DOHH2 (cell line): ENCODE results near the gene RBKS.

Experiments used
- H3F3A ChIP-seq: fragments of 200-600 bp; sonication (generic), shearing (Covaris generic); 2 replicates; pipeline ENCODE4 v1.6.0; 2016; ENCODE audit warnings: antibody characterized with exemption, mild to moderate bottlenecking; ENCODE audit not compliant: control insufficient read depth, insufficient read depth
- H3K27ac ChIP-seq: fragments of 200-600 bp; sonication (generic); 2 replicates; pipeline ENCODE4 v1.5.1; 2014; ENCODE audit warnings: low read depth, mild to moderate bottlenecking, low read length, moderate library complexity
- H3K27me3 ChIP-seq: fragments of 200-600 bp; sonication (generic); 2 replicates; pipeline ENCODE4 v1.6.1; 2014; ENCODE audit warnings: mild to moderate bottlenecking, low read length, mixed read lengths; ENCODE audit not compliant: control insufficient read depth
- H3K36me3 ChIP-seq: fragments of 200-600 bp; sonication (generic); 2 replicates; pipeline ENCODE4 v1.6.1; 2014; ENCODE audit warnings: mild to moderate bottlenecking, low read length, moderate library complexity, mixed read lengths; ENCODE audit not compliant: control insufficient read depth
- H3K4me1 ChIP-seq: fragments of 200-600 bp; sonication (generic); 2 replicates; pipeline ENCODE4 v1.6.1; 2014; ENCODE audit warnings: mild to moderate bottlenecking, low read length, mixed read lengths; ENCODE audit not compliant: control insufficient read depth
- H3K4me2 ChIP-seq: fragments of 200-600 bp; sonication (generic); 2 replicates; pipeline ENCODE4 v1.6.0; 2014; ENCODE audit warnings: mild to moderate bottlenecking, low read length, moderate library complexity
- H3K4me3 ChIP-seq: fragments of 200-600 bp; sonication (generic); 2 replicates; pipeline ENCODE4 v1.5.1; 2014; ENCODE audit warnings: mild to moderate bottlenecking, low read length, mixed read lengths
- H3K79me2 ChIP-seq: fragments of 200-600 bp; sonication (generic); 2 replicates; pipeline ENCODE4 v1.6.1; 2014; ENCODE audit warnings: mild to moderate bottlenecking, low read length, mixed read lengths; ENCODE audit not compliant: control insufficient read depth
- H3K9me2 ChIP-seq: fragments of 200-600 bp; sonication (generic); replicated peaks from 2 replicates; pipeline ENCODE4 v1.6.1; 2014; ENCODE audit warnings: mild to moderate bottlenecking, low read length, mixed read lengths; ENCODE audit not compliant: control insufficient read depth
- H3K9me3 ChIP-seq: fragments of 200-600 bp; sonication (generic); 2 replicates; pipeline ENCODE4 v1.6.1; 2014; ENCODE audit warnings: antibody characterized with exemption, low read length, mixed read lengths; ENCODE audit not compliant: control insufficient read depth, insufficient read depth
- H4K20me1 ChIP-seq: fragments of 200-600 bp; sonication (generic); 2 replicates; pipeline ENCODE4 v1.6.0; 2014; ENCODE audit warnings: low read depth, mild to moderate bottlenecking, antibody characterized with exemption, low read length, moderate library complexity; ENCODE audit not compliant: control insufficient read depth, insufficient read depth
- EZH2phosphoT487 ChIP-seq: fragments of 200-600 bp; sonication (generic); IDR thresholded peaks from 2 replicates; pipeline ENCODE4 v1.6.1; 2017; ENCODE audit warnings: borderline replicate concordance, mild to moderate bottlenecking, antibody characterized with exemption, low read length, moderate library complexity, mixed read lengths
- TF ChIP-seq, protein P1 (sequence below): fragments of 200-600 bp; sonication (generic); IDR thresholded peaks from one replicate; pipeline ENCODE4 v1.5.1; 2014; ENCODE audit warnings: antibody characterized with exemption, mild to moderate bottlenecking, low read depth, low read length; ENCODE audit not compliant: poor library complexity, severe bottlenecking

The RBKS gene

DNA sequence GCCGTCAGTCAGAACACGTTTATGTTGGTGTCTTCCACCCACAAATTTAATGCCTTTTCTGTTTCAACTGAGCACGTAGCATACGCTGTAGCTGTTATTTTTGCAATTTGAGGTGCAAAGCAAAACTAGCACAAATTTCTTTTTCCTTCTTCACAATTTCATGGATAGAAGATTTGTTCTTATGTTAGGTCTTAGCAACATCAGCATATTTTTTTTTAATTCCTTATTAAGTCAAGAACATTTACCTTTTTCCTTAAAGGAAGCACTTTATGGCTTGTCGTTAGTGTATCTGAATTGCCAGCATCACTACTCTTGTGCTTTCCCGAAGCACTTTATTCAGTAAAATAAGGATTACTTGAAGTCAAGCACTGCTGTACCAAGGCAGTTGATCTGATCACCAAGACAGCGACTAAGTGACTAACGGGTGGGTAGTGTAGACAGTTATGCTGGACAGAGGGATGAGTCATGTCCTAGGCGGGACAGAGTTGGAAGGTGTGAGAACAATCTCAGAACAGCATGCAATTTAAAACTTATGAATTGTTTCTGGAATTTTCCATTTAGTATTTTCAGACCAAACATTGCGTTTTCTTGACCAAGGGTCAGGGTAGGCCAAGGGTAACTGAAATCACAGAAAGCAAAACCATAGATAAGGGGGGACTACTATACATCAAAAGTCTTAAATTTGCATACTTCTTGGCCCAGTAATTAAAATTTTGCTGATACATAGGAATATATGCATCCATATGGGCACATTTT is 13.6 kb upstream of the RBKS start:
- Histone ChIP-seq H3K27ac (no peak overlapping the region), H3K36me3 (peaks cover 14% of the 10 kb centered on the region)
- TF ChIP-seq EZH2phosphoT487 = no peak
- TF ChIP-seq, protein P1, sequence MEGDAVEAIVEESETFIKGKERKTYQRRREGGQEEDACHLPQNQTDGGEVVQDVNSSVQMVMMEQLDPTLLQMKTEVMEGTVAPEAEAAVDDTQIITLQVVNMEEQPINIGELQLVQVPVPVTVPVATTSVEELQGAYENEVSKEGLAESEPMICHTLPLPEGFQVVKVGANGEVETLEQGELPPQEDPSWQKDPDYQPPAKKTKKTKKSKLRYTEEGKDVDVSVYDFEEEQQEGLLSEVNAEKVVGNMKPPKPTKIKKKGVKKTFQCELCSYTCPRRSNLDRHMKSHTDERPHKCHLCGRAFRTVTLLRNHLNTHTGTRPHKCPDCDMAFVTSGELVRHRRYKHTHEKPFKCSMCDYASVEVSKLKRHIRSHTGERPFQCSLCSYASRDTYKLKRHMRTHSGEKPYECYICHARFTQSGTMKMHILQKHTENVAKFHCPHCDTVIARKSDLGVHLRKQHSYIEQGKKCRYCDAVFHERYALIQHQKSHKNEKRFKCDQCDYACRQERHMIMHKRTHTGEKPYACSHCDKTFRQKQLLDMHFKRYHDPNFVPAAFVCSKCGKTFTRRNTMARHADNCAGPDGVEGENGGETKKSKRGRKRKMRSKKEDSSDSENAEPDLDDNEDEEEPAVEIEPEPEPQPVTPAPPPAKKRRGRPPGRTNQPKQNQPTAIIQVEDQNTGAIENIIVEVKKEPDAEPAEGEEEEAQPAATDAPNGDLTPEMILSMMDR = no peak

DNA sequence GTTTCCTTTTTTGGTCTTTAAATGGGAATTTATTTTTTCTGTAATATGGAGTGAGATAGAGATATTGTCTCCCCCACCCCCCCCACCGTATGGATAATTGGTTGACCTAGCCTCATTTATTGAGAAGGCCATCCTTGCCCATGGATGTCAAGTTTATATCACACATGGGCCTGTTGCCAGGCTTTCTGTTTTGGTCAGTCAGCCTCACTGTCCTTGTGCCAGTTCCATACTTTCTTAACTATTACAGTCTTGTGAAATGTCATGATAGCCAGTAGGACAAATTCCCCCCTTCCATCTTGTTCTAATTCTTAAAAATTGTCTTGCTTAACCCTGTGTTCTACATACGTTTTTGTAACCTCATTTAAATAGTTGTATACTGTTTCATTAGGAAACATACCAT is 12.8 kb upstream of the RBKS start:
- no peak for TF ChIP-seq EZH2phosphoT487
- TF ChIP-seq, protein P1 = no peak
- no peak overlapping the region for H3K4me3 ChIP-seq
- H3K27me3 ChIP-seq = no peaks in the 10 kb centered on the region
- no peaks in the 10 kb centered on the region for H4K20me1 ChIP-seq
- H3K27ac ChIP-seq = no peak overlapping the region
- H3K4me2 ChIP-seq = no peak overlapping the region
- H3F3A ChIP-seq = no peaks in the 10 kb centered on the region
- peaks cover 3% of the 10 kb centered on the region for H3K4me1 ChIP-seq
- no peaks in the 10 kb centered on the region for H3K79me2 ChIP-seq
- peaks cover 21% of the 10 kb centered on the region for H3K36me3 ChIP-seq
- no peaks in the 10 kb centered on the region for H3K9me3 ChIP-seq
- H3K9me2 ChIP-seq = no peaks in the 10 kb centered on the region

More for the DNA sequence above, 13.6 kb upstream of the RBKS start:
- H3K9me2 ChIP-seq = no peaks in the 10 kb centered on the region
- H3K4me2 ChIP-seq = no peak overlapping the region
- H3K4me3 ChIP-seq = no peak overlapping the region
- no peaks in the 10 kb centered on the region for H4K20me1 ChIP-seq
- no peaks in the 10 kb centered on the region for H3K4me1 ChIP-seq
- H3K9me3 ChIP-seq = no peaks in the 10 kb centered on the region
- H3K79me2 ChIP-seq = no peaks in the 10 kb centered on the region; the same call in 1 of the 2 replicates
- no peaks in the 10 kb centered on the region for H3F3A ChIP-seq
- no peaks in the 10 kb centered on the region for H3K27me3 ChIP-seq

DNA sequence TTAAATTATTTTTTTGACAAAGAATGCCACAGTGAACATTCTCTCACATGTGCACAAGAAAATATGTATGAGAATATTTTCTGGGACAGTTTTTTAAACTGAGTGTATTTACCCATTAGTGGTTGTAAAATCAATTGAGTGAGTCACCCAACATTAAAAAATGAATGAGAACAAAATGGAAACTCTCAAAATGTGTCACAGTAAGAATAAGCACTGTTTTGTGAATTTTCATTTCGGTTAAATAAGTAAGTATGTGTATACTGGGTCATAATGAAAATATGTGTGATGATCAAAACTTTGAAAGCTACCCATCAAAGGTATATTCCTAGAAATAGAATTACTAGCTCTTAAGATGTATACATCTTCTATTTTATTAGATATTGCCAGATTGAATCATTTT is 11.9 kb upstream of the RBKS start:
- H3K9me2 ChIP-seq = no peaks in the 10 kb centered on the region
- no peak overlapping the region for H3K4me3 ChIP-seq
- no peak overlapping the region for H3K27ac ChIP-seq
- no peaks in the 10 kb centered on the region for H4K20me1 ChIP-seq
- H3K4me1 ChIP-seq = peaks cover 12% of the 10 kb centered on the region
- no peak overlapping the region for H3K4me2 ChIP-seq
- peaks cover 26% of the 10 kb centered on the region for H3K36me3 ChIP-seq
- H3K79me2 ChIP-seq = no peaks in the 10 kb centered on the region
- H3K9me3 ChIP-seq = no peaks in the 10 kb centered on the region
- no peaks in the 10 kb centered on the region for H3F3A ChIP-seq
- no peaks in the 10 kb centered on the region for H3K27me3 ChIP-seq
- TF ChIP-seq EZH2phosphoT487 = no peak
- TF ChIP-seq, protein P1 = no peak
